ENCODE measurements around the gene RNGTT.

The RNGTT gene

DNA sequence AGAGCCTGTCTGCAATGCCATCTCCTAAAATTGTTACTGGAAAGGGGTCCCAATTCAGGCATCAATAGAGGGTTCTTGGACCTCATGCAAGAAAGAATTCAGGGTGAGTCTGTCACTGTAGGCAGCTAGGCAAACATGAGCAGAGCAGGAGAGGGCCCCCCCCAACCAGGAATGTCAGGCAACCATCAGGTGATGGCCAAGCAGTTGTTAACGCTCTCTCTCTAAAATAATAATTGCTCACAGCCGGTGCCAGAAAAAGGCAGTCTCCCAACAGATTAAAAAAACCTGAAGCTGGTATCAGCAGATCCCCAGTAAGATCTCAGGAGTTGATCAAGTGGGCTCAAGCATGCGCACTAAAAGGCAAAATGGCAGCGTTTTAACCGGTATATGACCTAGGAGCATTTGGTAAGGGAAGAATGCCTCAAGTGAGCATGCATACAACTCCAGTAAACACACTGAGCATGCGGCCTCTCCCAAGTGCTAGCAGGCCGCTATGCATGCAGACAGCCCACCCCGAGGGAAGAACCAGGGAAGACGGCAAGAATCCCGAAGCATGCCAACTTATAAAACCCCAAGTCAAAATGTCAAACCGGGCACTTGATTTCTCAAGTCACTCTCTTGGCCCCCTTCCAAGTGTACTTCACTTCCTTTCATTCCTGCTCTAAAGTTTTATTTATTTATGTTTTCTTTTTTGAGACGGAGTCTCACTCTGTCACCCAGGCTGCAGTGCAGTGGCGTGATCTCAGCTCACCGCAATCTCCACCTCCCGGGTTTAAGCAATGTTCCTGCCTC is 44.0 kb upstream of the RNGTT start:
- H3K4me3 ChIP-seq (ENCODE audit: low read length), result no peak overlapping the region
- TF ChIP-seq CTCF (conservative IDR thresholded peaks at IDR 0.05; ENCODE audit: low read length), result no peak
- DNase-seq (ENCODE audit: low read depth), result no peak

DNA sequence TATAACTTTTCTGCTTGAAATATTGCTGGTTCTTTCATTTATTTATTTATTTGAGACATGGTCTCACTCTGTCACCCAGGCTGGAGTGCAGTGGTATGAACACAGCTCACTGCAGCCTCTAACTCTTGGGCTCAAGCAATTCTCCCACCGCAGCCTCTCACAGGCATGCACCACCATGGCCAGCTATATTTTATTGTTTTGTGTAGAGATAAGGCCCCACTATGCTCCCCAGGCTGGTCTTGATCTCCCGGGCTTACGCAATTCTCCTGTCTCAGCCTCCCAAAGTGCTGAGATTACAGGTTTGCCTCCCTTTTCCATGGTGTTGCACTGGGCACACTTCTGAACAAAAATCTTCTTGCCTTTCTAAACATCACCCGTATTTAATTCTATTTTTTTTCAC is 39.1 kb upstream of the RNGTT start:
- no peak for DNase-seq (ENCODE audit: low read depth)
- TF ChIP-seq CTCF (conservative IDR thresholded peaks at IDR 0.05; ENCODE audit: low read length), result no peak
- H3K4me3 ChIP-seq (ENCODE audit: low read length), result no peak overlapping the region

DNA sequence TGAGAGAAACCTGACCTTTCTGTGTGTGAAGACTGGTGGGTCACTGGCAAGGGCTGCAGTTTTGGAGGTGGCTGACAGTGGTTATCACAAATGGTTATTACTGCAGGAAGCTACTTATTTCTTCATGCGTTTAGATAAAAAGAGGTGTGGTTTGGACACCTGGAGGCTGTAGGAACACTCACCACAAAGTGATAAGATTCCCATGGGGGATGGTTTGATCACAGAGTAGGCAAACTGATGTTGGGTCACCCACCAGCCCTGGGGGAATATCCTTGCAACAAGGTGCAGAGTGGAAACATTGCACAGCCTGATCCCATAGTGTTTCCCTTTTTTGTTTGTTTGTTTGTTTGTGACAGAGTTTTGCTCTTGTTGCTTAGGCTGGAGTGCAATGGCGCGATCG is 33.9 kb upstream of the RNGTT start:
- no peak for DNase-seq (ENCODE audit: low read depth)
- H3K4me3 ChIP-seq (ENCODE audit: low read length), result no peak overlapping the region
- no peak for TF ChIP-seq CTCF (conservative IDR thresholded peaks at IDR 0.05; ENCODE audit: low read length)

GRCh38 chr6:88992741-88993552 is 29.5 kb upstream of the RNGTT start:
- no peak for TF ChIP-seq CTCF (conservative IDR thresholded peaks at IDR 0.05; ENCODE audit: low read length)
- H3K4me3 ChIP-seq (ENCODE audit: low read length), result no peak overlapping the region
- DNase-seq (ENCODE audit: low read depth), result no peak

- no peak overlapping the region for H3K4me3 ChIP-seq (ENCODE audit: low read length)
- TF ChIP-seq CTCF (conservative IDR thresholded peaks at IDR 0.05; ENCODE audit: low read length), result no peak
- no peak for DNase-seq (ENCODE audit: low read depth)
Measured at GRCh38 chr6:88989215-88989614, 25.8 kb upstream of the RNGTT start.

- no peak overlapping the region for H3K4me3 ChIP-seq (ENCODE audit: low read length)
- DNase-seq (ENCODE audit: low read depth), result no peak
- no peak for TF ChIP-seq CTCF (conservative IDR thresholded peaks at IDR 0.05; ENCODE audit: low read length)
Measured at GRCh38 chr6:88987922-88988321, 24.5 kb upstream of the RNGTT start.

DNA sequence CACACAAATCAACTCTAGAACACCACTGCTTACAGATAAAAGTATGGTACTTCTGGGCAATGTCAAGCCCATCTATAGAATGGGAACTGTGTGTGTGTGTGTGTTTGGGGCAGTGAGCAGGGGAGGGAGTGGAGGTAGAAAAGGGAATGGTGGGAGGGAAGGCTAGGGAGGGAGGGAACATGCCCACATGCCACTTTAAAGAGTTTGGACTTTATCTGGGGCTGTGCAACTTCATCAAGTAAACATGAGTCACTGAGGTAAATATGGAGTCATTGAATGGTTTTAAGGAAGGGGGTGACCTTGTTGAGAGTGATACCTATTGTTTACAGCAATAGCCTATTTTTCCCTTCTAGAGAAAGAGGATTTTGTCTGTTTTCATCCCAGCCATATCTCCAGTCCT is 22.5 kb upstream of the RNGTT start:
- H3K4me3 ChIP-seq (ENCODE audit: low read length), result no peak overlapping the region
- no peak for TF ChIP-seq CTCF (conservative IDR thresholded peaks at IDR 0.05; ENCODE audit: low read length)
- DNase-seq (ENCODE audit: low read depth), result no peak
